HepG2 (cell line): ENCODE results near the gene IFIT3. TPM values are rescaled to one million over a fixed set of nuclear protein-coding genes. Genes with fewer than 3 reads are reported as not detected.

Experiments used
- ATAC-seq: fragments of 200-7000 bp; cut with Tn5 transposase; 3 replicates; pipeline ENCODE4 v1.9.1; 2020; ENCODE audit warnings: mild to moderate bottlenecking, moderate library complexity
- BruUV-seq: library from RNA; stranded (reverse); fragments of 400-500 nt; replicated peaks from 2 replicates; lab custom pipeline; 2021; lab: Mats Ljungman, UMichigan
- CTCF ChIA-PET: fragments of 300-600 bp; formaldehyde crosslinking; extraction: SDS; loops from one replicate; lab custom pipeline; 2021; ENCODE audit warnings: low total read pairs, inconsistent platforms, low intra/inter-chr PET ratio; lab: Yijun Ruan, JAX
- POLR2A ChIA-PET: fragments of 350-600 bp; sonication (Branson Sonifier 250); formaldehyde crosslinking; loops from one replicate; lab custom pipeline; 2020; ENCODE audit warnings: antibody characterized with exemption, inconsistent platforms; lab: Yijun Ruan, JAX
- DNase-seq: peaks from one replicate; pipeline ENCODE4 v3.0.0-alpha.2; 2015; ENCODE audit warnings: low spot score
- FAIRE-seq: peaks from 3 replicates; lab custom pipeline; 2011; peaks lifted over from hg19 to GRCh38; lab: Jason Lieb, UNC
- H2AFZ ChIP-seq: one replicate; pipeline ENCODE4 v1.6.1; 2011; ENCODE audit warnings: low read length, inconsistent platforms
- H3K27ac ChIP-seq: fragments of 300-600 bp; 3 replicates; pipeline ENCODE4 v1.8.0; 2011; ENCODE audit warnings: mixed run types, mild to moderate bottlenecking, mixed read lengths, low read length, inconsistent platforms; ENCODE audit not compliant: insufficient read depth; ENCODE audit errors: extremely low read length
- H3K27me3 ChIP-seq, 2 experiments: fragments of 200-600 bp in 1 of 2; 2 replicates in 1 of 2; 3 replicates in 1 of 2; pipeline versions ENCODE4 v1.6.0 to v1.8.0; 2011; ENCODE audit warnings: low read length in 2 of 2, mild to moderate bottlenecking in 2 of 2, moderate library complexity in 2 of 2, inconsistent platforms in 1 of 2; ENCODE audit not compliant: insufficient read depth in 2 of 2, control insufficient read depth in 1 of 2
- H3K36me3 ChIP-seq, 2 experiments: fragments of 200-600 bp in 1 of 2; replicated peaks in 1 of 2; 2 replicates in 1 of 2; 3 replicates in 1 of 2; pipeline versions ENCODE4 v1.5.1 to v1.8.0; 2011; ENCODE audit warnings: low read length in 2 of 2, inconsistent platforms in 1 of 2; ENCODE audit not compliant: insufficient read depth in 2 of 2, control insufficient read depth in 1 of 2
- H3K4me1 ChIP-seq: 2 replicates; pipeline ENCODE4 v1.5.1; 2012; ENCODE audit warnings: low read length, inconsistent platforms; ENCODE audit not compliant: insufficient read depth
- H3K4me2 ChIP-seq: 2 replicates; pipeline ENCODE4 v1.6.0; 2011; ENCODE audit warnings: low read depth, low read length, inconsistent platforms
- H3K4me3 ChIP-seq, 3 experiments: fragments of 200-600 bp in 1 of 3; sonication (generic), shearing (Covaris generic) in 1 of 3; replicated peaks in 1 of 3; 2 replicates each; pipeline ENCODE4 v1.5.1; 2011 to 2016; ENCODE audit warnings: low read length in 3 of 3, inconsistent platforms in 2 of 3, low read depth in 2 of 3, mild to moderate bottlenecking in 2 of 3, control low read depth in 1 of 3, mixed read lengths in 1 of 3; ENCODE audit not compliant: insufficient read depth in 1 of 3
- H3K79me2 ChIP-seq: one replicate; pipeline ENCODE4 v1.6.1; 2011; ENCODE audit warnings: low read length, inconsistent platforms; ENCODE audit not compliant: insufficient read depth
- H3K9ac ChIP-seq: 2 replicates; pipeline ENCODE4 v1.6.0; 2011; ENCODE audit warnings: mild to moderate bottlenecking, low read depth, low read length, inconsistent platforms; ENCODE audit not compliant: insufficient read depth
- H3K9me3 ChIP-seq: 2 replicates; pipeline ENCODE4 v1.5.1; 2012; ENCODE audit warnings: mild to moderate bottlenecking, low read length
- H4K20me1 ChIP-seq: 2 replicates; pipeline ENCODE4 v1.6.0; 2011; ENCODE audit warnings: inconsistent platforms, mild to moderate bottlenecking, low read length, moderate library complexity; ENCODE audit not compliant: insufficient read depth
- ATF5 ChIP-seq: sonication (generic); formaldehyde crosslinking; IDR thresholded peaks from 2 replicates; pipeline ENCODE4 v1.4.0; 2020; ENCODE audit warnings: mild to moderate bottlenecking, low read depth, missing genetic modification reagents
- HMGA1 ChIP-seq: sonication (generic); formaldehyde crosslinking; conservative IDR thresholded peaks from 2 replicates; pipeline ENCODE4 v1.4.0; 2020; ENCODE audit warnings: missing genetic modification reagents
- IRX3 ChIP-seq: sonication (generic); formaldehyde crosslinking; IDR thresholded peaks from 2 replicates; pipeline ENCODE4 v1.8.1; 2023; ENCODE audit warnings: mild to moderate bottlenecking, low read depth, missing genetic modification reagents, borderline replicate concordance
- NFE2L2 ChIP-seq: fragments of 150-350 bp; IDR thresholded peaks from 2 replicates; pipeline ENCODE4 v1.6.1; 2014; ENCODE audit warnings: low read length
- RAD21 ChIP-seq: fragments of 450-650 bp; formaldehyde crosslinking; IDR thresholded peaks from 2 replicates; pipeline ENCODE4 v1.5.0; 2020; ENCODE audit warnings: mild to moderate bottlenecking
- SOX6 ChIP-seq, 2 experiments: fragments of 450-650 bp in 1 of 2; sonication (generic) in 1 of 2; formaldehyde crosslinking in 1 of 2; IDR thresholded peaks; 2 replicates each; pipeline versions ENCODE4 v1.4.0 to v1.6.1; 2017 to 2020; ENCODE audit warnings: antibody characterized with exemption in 1 of 2, mild to moderate bottlenecking in 1 of 2, missing genetic modification reagents in 1 of 2
- SRSF4 ChIP-seq: fragments of 200-400 bp; formaldehyde crosslinking; IDR thresholded peaks from one replicate; pipeline ENCODE4 v1.6.1; 2018; ENCODE audit warnings: mild to moderate bottlenecking, low read depth, low read length, moderate library complexity; ENCODE audit not compliant: poor library complexity, severe bottlenecking
- SRY ChIP-seq: sonication (generic); formaldehyde crosslinking; IDR thresholded peaks from 2 replicates; pipeline ENCODE4 v1.8.0; 2022; ENCODE audit warnings: mild to moderate bottlenecking, missing genetic modification reagents
- TBX3 ChIP-seq: fragments of 450-650 bp; IDR thresholded peaks from 2 replicates; pipeline ENCODE4 v1.6.1; 2017; ENCODE audit warnings: antibody characterized with exemption, mild to moderate bottlenecking, inconsistent platforms, borderline replicate concordance
- ZMYM3 ChIP-seq: sonication (generic); formaldehyde crosslinking; IDR thresholded peaks from 2 replicates; pipeline ENCODE4 v1.5.1; 2020; ENCODE audit warnings: mild to moderate bottlenecking, missing genetic modification reagents
- ZNF124 ChIP-seq: sonication (generic); formaldehyde crosslinking; IDR thresholded peaks from 2 replicates; pipeline ENCODE4 v1.4.0; 2020; ENCODE audit warnings: missing genetic modification reagents
- ZNF264 ChIP-seq: sonication (generic); formaldehyde crosslinking; IDR thresholded peaks from 2 replicates; pipeline ENCODE4 v1.4.0; 2020; ENCODE audit warnings: missing genetic modification reagents
- ZNF296 ChIP-seq: sonication (generic); formaldehyde crosslinking; conservative IDR thresholded peaks from 2 replicates; pipeline ENCODE4 v1.5.0; 2020; ENCODE audit warnings: mild to moderate bottlenecking, missing genetic modification reagents
- ZNF510 ChIP-seq: sonication (generic); formaldehyde crosslinking; IDR thresholded peaks from 2 replicates; pipeline ENCODE4 v1.4.0; 2020; ENCODE audit warnings: low read depth, mild to moderate bottlenecking, missing genetic modification reagents
- ZNF512B ChIP-seq: sonication (generic); formaldehyde crosslinking; IDR thresholded peaks from 2 replicates; pipeline ENCODE4 v1.5.1; 2020; ENCODE audit warnings: missing genetic modification reagents, mild to moderate bottlenecking, borderline replicate concordance
- ZNF788 ChIP-seq: sonication (generic); formaldehyde crosslinking; IDR thresholded peaks from 2 replicates; pipeline ENCODE4 v1.5.0; 2020; ENCODE audit warnings: mild to moderate bottlenecking, missing genetic modification reagents, borderline replicate concordance
- WGBS: methylation state at CpG from one replicate; pipeline ENCODE4 v1.1.6; 2017; ENCODE audit warnings: low lambda C conversion rate; 5-methylcytosine and 5-hydroxymethylcytosine counted together
- in situ Hi-C: cut with HindIII; loops from 2 replicates; pipeline ENCODE4 v1.10.0; 2017; ENCODE audit warnings: low pct_unique_long_range_greater_than_20kb; ENCODE audit not compliant: extremely low pct_ligation_motif_present
- intact Hi-C: fragments of 100-400 bp; cut with micrococcal nuclease; formaldehyde crosslinking; loops from one replicate; pipeline ENCODE4 v1.10.0; 2022; ENCODE audit not compliant: unreplicated experiment
- polyA plus RNA-seq, 8 experiments: library from polyadenylated mRNA; depleted of rRNA in 3 of 8; stranded (reverse) in 7 of 8; unstranded in 1 of 8; fragments of >200 nt; fragmentation: Illumina TruSeq in 4 of 8; extraction: Trizol in 4 of 8; gene quantifications; 2 replicates each; pipeline versions ENCODE4 v1.2.1 to v1.2.3, GENCODE V29; 2011 to 2016; ENCODE audit warnings: low read depth in 4 of 8, missing spikeins in 1 of 8, mixed read lengths in 1 of 8; ENCODE audit not compliant: insufficient read depth in 1 of 8
- total RNA-seq, 5 experiments: library from RNA; depleted of rRNA; stranded (reverse); fragments of >200 nt; fragmentation: Illumina TruSeq; extraction: Trizol; gene quantifications; 2 replicates each; pipeline ENCODE4 v1.2.3, GENCODE V29; 2016; ENCODE audit warnings: low read depth in 1 of 5
- TF ChIP-seq, protein P1 (sequence below): sonication (generic); formaldehyde crosslinking; IDR thresholded peaks from 2 replicates; pipeline ENCODE4 v1.5.0; 2020; ENCODE audit warnings: missing genetic modification reagents

IFIT3 gene
- total and polyA plus RNA-seq, 2 of the 13 experiments (the other 11 are each of a cell fraction or from before 2014, with no cell fraction given) = 0.48 to 3.1 TPM

- TF ChIP-seq ZNF510 (CRISPR knock-in tag) = no peak
- TF ChIP-seq HMGA1 = no peak
- TF ChIP-seq, all 625 proteins: peak for 0
These were observed 16.4 kb downstream of the IFIT3 start (continued) for GRCh38 chr10:89344156-89344555.

DNA sequence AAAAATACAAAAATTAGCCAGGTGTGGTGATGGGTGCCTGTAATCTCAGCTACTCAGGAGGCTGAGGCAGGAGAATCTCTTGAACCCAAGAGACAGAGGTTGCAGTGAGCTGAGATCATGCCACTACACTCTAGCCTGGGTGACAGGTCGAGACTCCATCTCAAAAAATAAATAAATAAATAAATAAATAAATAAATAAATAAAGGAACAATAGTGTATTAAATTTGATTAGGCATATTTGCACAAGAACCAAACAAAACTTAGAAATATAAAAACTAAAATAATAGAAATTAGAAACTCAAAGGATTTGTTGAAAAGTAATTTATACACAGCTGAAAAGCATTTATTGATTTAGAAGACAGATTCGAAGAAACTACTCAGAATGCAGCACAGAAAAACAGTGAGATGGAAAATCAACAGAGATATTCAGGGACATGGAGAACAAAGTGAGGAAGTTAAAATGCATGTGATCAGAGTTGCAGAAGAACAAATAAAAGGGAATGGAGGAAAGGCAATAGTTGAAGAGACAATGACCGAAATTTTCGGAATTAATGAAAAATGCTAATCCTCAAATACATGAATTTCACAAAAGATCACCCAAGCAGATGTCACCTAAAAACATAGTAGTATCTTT lies 17.7 kb downstream of the IFIT3 start:
- Histone ChIP-seq H3K27me3 (no peaks in the 10 kb centered on the region), H3K4me1 (peaks cover 49% of the 10 kb centered on the region), H4K20me1 (no peaks in the 10 kb centered on the region), H3K79me2 (no peaks in the 10 kb centered on the region), H3K36me3 (no peaks in the 10 kb centered on the region), H3K4me2 (no peak overlapping the region), H3K27ac (no peak overlapping the region), H3K9me3 (no peaks in the 10 kb centered on the region), H3K4me3 (no peak overlapping the region), H3K9ac (no peak overlapping the region), H2AFZ (no peak overlapping the region)
- ChIA-PET CTCF (no interaction called here), POLR2A (interaction anchor here (2.0 kb wide), 1 partner anchor 13 kb away, joined by 8 read pairs; no protein-coding TSS in a partner anchor)
- TF ChIP-seq ZNF512B (CRISPR knock-in tag) (no peak), SOX6 (IDR thresholded peaks at IDR 0.05) (no peak), SOX6 (CRISPR knock-in tag; IDR thresholded peaks at IDR 0.05) (no peak), ZNF788 (CRISPR knock-in tag) (no peak), RAD21 (CRISPR knock-in tag) (no peak), IRX3 (CRISPR knock-in tag) (no peak), ZNF124 (CRISPR knock-in tag) (no peak), SRY (CRISPR knock-in tag) (no peak), ZNF264 (no peak), NFE2L2 (no peak), ATF5 (CRISPR knock-in tag) (no peak), ZNF296 (no peak), SRSF4 (no peak), TBX3 (no peak), ZMYM3 (CRISPR knock-in tag) (no peak)
- TF ChIP-seq, protein P1, sequence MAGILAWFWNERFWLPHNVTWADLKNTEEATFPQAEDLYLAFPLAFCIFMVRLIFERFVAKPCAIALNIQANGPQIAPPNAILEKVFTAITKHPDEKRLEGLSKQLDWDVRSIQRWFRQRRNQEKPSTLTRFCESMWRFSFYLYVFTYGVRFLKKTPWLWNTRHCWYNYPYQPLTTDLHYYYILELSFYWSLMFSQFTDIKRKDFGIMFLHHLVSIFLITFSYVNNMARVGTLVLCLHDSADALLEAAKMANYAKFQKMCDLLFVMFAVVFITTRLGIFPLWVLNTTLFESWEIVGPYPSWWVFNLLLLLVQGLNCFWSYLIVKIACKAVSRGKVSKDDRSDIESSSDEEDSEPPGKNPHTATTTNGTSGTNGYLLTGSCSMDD (CRISPR knock-in tag) = no peak
- ATAC-seq = no peak
- DNase-seq = no peak
- 89% methylated on average over 4 of the region's 4 CpGs for WGBS
- FAIRE-seq = no peak
- intact Hi-C loops (no loop called here), in situ Hi-C loops (no loop called here)
- no TSS peak for BruUV-seq
